CD4-positive, CD25-positive, alpha-beta regulatory T cell (primary cell): ENCODE measurements around the gene PPP2R5E. TPM values are rescaled to one million over a fixed set of nuclear protein-coding genes. Genes with fewer than 3 reads are reported as not detected.

Experiments used
- ATAC-seq, 2 donors: fragments of 150-1000 bp; cut with Tn5 transposase; one replicate each; pipeline ENCODE4 v1.10.0; 2021; ENCODE audit warnings: low read depth in 2 of 2, moderate number of reproducible peaks in 2 of 2, moderate library complexity in 1 of 2
- DNase-seq, 3 donors: peaks; one replicate each; pipeline versions ENCODE4 v3.0.0 to v3.0.0-alpha.2; 2012 to 2022; ENCODE audit warnings: mixed read lengths in 1 of 3
- H3K27ac ChIP-seq: one replicate; pipeline ENCODE4 v1.7.0; 2013; ENCODE audit warnings: mild to moderate bottlenecking, low read length; ENCODE audit not compliant: insufficient read depth, poor library complexity, severe bottlenecking
- H3K27me3 ChIP-seq: one replicate; pipeline ENCODE4 v1.7.0; 2013; ENCODE audit warnings: low read length; ENCODE audit not compliant: control insufficient read depth, insufficient read depth
- H3K36me3 ChIP-seq: one replicate; pipeline ENCODE4 v1.7.0; 2013; ENCODE audit warnings: mild to moderate bottlenecking, low read length, moderate library complexity; ENCODE audit not compliant: control insufficient read depth, insufficient read depth
- H3K4me1 ChIP-seq: 2 replicates; pipeline ENCODE4 v1.7.0; 2013; ENCODE audit warnings: mild to moderate bottlenecking, low read length; ENCODE audit not compliant: insufficient read depth, control insufficient read depth, poor library complexity, severe bottlenecking
- H3K4me3 ChIP-seq: one replicate; pipeline ENCODE4 v1.7.0; 2013; ENCODE audit warnings: low read depth, mild to moderate bottlenecking, low read length, moderate library complexity
- H3K9me3 ChIP-seq, 2 experiments: 1 replicate in 1 of 2; 2 replicates in 1 of 2; pipeline ENCODE4 v1.7.0; 2013; ENCODE audit warnings: low read length in 2 of 2, mild to moderate bottlenecking in 1 of 2, moderate library complexity in 1 of 2; ENCODE audit not compliant: control insufficient read depth in 2 of 2
- H3K27ac Mint-ChIP-seq, 3 donors: one replicate each; pipeline ENCODE4 v1.8.0; 2020 to 2022; ENCODE audit warnings: mild to moderate bottlenecking in 3 of 3, mixed read lengths in 3 of 3, moderate library complexity in 2 of 3
- H3K27me3 Mint-ChIP-seq: one replicate; pipeline ENCODE4 v1.8.0; 2022; ENCODE audit warnings: mild to moderate bottlenecking, mixed read lengths
- H3K36me3 Mint-ChIP-seq: one replicate; pipeline ENCODE4 v1.8.0; 2020; ENCODE audit warnings: mixed read lengths
- H3K4me1 Mint-ChIP-seq, 4 donors: one replicate each; pipeline ENCODE4 v1.8.0; 2020 to 2022; ENCODE audit warnings: mixed read lengths in 4 of 4, mild to moderate bottlenecking in 1 of 4
- H3K4me3 Mint-ChIP-seq, 4 donors: one replicate each; pipeline ENCODE4 v1.8.0; 2020 to 2022; ENCODE audit warnings: mild to moderate bottlenecking in 4 of 4, mixed read lengths in 4 of 4, moderate library complexity in 3 of 4
- H3K9me3 Mint-ChIP-seq, 7 donors: one replicate each; pipeline ENCODE4 v1.8.0; 2020 to 2022; ENCODE audit warnings: mixed read lengths in 7 of 7, mild to moderate bottlenecking in 3 of 7, moderate library complexity in 2 of 7
- polyA plus RNA-seq, 4 donors: library from polyadenylated mRNA; unstranded; fragments of 300-500 nt; fragmentation: Illumina TruSeq; gene quantifications; one replicate each; pipeline ENCODE4 v1.2.3, GENCODE V29; 2021
- total RNA-seq: library from RNA; stranded (reverse); gene quantifications from one replicate; pipeline ENCODE4 v1.2.3, GENCODE V29; 2022

PPP2R5E gene
- total and polyA plus RNA-seq, 5 donors from 2014 or later: 31.2 to 50.3 (median 35.2) TPM

DNA sequence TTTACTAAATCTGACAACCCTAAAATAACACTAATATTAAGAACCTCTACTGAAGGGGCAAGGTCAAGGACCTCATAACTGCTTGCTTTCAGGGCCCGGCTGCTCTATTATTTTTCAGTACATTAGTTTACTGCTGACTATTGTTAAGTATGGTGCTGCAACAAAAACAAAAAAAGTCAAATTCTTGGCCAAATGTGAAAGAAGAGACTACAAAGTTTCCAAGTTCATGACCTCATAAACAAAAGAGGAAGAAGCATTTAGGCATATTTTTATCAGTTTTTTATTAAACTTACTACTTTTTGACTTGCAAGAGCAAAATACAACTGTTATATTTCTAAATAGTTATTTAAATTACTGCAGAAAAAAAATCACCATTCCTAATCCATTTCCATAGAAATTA, 114.7 kb downstream of the PPP2R5E start:
- no peaks in the 10 kb centered on the region for H3K27me3 Mint-ChIP-seq
- no peak for DNase-seq

DNA sequence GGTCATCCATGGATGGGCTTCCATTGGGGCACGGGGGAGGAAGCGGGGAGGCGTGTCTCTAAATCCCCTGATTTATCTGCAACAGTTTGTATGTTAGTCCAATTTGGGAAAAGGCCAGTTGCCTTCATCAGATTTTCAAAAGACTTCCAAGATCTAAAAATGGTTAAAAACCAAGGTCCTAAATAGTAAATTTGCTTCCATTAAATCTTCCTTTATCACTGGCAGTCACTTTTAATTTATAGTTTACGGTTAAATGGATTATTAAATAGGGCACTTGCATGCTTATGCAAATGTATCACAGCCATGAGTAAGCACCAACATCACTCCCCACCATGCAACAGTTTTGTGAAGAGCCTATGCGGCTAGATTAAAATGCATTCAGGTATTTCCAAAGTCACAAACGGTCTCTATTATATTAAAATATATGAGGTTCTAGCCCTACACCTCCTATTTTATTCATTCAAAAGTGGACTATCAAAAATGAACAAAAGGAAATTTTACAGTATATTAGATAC, 116.3 kb downstream of the PPP2R5E start:
- peaks cover 3% of the 10 kb centered on the region for H3K36me3 ChIP-seq
- Mint-ChIP-seq H3K4me1 (peaks cover 16 to 33% (median 19%) of the 10 kb centered on the region in 4 donors), H3K9me3 (peaks cover 0 to 1% (median 0%) of the 10 kb centered on the region in 7 donors), H3K36me3 (peaks cover 15% of the 10 kb centered on the region), H3K27ac (no peak overlapping the region), H3K27me3 (no peaks in the 10 kb centered on the region), H3K4me3 (no peak overlapping the region)
- no peak overlapping the region for H3K27ac ChIP-seq
- no peaks in the 10 kb centered on the region for H3K27me3 ChIP-seq
- ATAC-seq (no peak), DNase-seq (no peak)
- no peaks in the 10 kb centered on the region for H3K9me3 ChIP-seq
- H3K4me1 ChIP-seq: no peaks in the 10 kb centered on the region
- H3K4me3 ChIP-seq: no peak overlapping the region

More for the DNA sequence above, 114.7 kb downstream of the PPP2R5E start:
- Histone ChIP-seq H3K4me3 (no peak overlapping the region), H3K27ac (no peak overlapping the region), H3K4me1 (no peaks in the 10 kb centered on the region), H3K9me3 (no peaks in the 10 kb centered on the region), H3K27me3 (no peaks in the 10 kb centered on the region), H3K36me3 (no peaks in the 10 kb centered on the region)
- Mint-ChIP-seq H3K9me3 (no peaks in the 10 kb centered on the region), H3K27ac (no peak overlapping the region), H3K36me3 (peaks cover 13% of the 10 kb centered on the region), H3K4me1 (peaks cover 19 to 39% (median 27%) of the 10 kb centered on the region in 4 donors), H3K4me3 (no peak overlapping the region)
- no peak for ATAC-seq

DNA sequence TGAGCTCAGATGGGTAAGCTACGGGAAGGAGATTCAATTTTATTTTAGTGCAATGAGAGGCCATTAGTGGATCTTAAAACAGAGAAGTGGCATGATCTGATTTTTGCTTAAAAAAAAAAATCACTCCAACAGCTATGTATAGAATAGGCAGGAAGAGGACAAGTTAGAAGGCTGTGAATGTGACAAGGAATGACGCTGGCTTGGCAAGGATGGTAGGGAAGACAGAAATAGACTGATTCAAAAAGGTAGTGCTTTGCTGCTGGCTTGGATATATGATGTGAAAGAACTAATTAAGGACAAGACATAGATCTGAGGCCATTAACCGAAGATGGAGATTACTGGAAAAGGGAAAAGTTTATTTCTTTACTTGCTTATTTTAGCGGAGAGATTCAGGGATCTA, 119.3 kb downstream of the PPP2R5E start:
- DNase-seq (no peak), ATAC-seq (no peak)
- Mint-ChIP-seq H3K36me3 (peaks cover 35% of the 10 kb centered on the region), H3K27me3 (no peaks in the 10 kb centered on the region), H3K9me3 (peaks cover 0 to 1% (median 0%) of the 10 kb centered on the region in 7 donors), H3K4me3 (no peak overlapping the region), H3K4me1 (peaks cover 14 to 31% (median 16%) of the 10 kb centered on the region in 4 donors), H3K27ac (no peak overlapping the region)
- Histone ChIP-seq H3K4me1 (no peaks in the 10 kb centered on the region), H3K27me3 (no peaks in the 10 kb centered on the region), H3K4me3 (no peak overlapping the region), H3K9me3 (no peaks in the 10 kb centered on the region), H3K27ac (no peak overlapping the region), H3K36me3 (peaks cover 24% of the 10 kb centered on the region)

DNA sequence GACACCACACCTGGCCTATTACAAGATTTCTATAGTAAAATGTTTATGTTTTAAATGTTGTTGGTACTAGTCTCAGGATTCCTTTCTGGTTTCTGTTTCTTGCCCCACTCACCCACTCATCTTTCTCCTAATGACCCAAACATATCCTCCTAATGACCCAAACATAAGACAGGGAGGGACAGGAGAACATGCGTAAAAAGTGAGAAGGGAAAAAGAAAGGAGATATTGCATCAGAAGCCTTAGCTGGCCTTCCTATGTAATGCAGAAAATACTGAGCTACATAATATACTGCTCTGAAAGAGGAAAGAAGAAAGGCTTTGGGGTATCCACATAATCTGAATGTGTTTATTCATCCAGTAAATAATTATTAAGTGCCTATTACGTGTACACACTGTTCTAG, 119.8 kb downstream of the PPP2R5E start:
- H3K4me1 ChIP-seq: no peaks in the 10 kb centered on the region
- Mint-ChIP-seq H3K4me1 (peaks cover 14 to 30% (median 16%) of the 10 kb centered on the region in 4 donors), H3K4me3 (no peak overlapping the region), H3K9me3 (peaks cover 0 to 1% (median 0%) of the 10 kb centered on the region in 7 donors), H3K27me3 (no peaks in the 10 kb centered on the region), H3K36me3 (peaks cover 35% of the 10 kb centered on the region), H3K27ac (no peak overlapping the region)
- no peaks in the 10 kb centered on the region for H3K9me3 ChIP-seq
- H3K27me3 ChIP-seq: no peaks in the 10 kb centered on the region
- no peak for ATAC-seq
- H3K36me3 ChIP-seq: peaks cover 24% of the 10 kb centered on the region
- DNase-seq: no peak
- no peak overlapping the region for H3K27ac ChIP-seq
- no peak overlapping the region for H3K4me3 ChIP-seq

DNA sequence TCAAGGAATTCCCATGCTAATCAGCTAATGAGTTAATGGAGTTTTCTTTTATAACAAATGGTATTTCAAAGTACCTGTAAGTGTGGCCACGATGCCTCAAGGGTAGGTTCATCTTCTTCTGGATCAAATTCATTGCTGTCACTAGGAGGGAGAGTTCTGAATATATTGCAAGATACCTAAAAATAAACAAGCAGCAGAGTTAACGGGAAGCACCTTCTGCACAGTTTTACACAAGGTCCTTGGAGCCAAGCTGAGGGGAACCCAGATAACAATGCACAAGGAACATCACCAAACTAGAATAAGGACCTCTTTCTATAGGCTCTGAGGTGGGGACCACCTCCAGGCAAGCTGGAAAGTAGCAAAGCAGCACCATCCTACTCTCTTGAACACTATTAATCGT, 121.3 kb downstream of the PPP2R5E start:
- H3K4me1 Mint-ChIP-seq: peaks cover 11 to 27% (median 15%) of the 10 kb centered on the region in 4 donors
- no peak overlapping the region for H3K4me3 Mint-ChIP-seq
- peaks cover 30% of the 10 kb centered on the region for H3K36me3 Mint-ChIP-seq
- no peaks in the 10 kb centered on the region for H3K4me1 ChIP-seq
- H3K9me3 ChIP-seq: no peaks in the 10 kb centered on the region
- H3K27ac ChIP-seq: no peak overlapping the region
- no peak overlapping the region for H3K27ac Mint-ChIP-seq
- no peaks in the 10 kb centered on the region for H3K27me3 ChIP-seq
- H3K27me3 Mint-ChIP-seq: no peaks in the 10 kb centered on the region
- ATAC-seq (no peak), DNase-seq (no peak)
- peaks cover 30% of the 10 kb centered on the region for H3K36me3 ChIP-seq
- H3K4me3 ChIP-seq: no peak overlapping the region
- peaks cover 0 to 1% (median 0%) of the 10 kb centered on the region in 7 donors for H3K9me3 Mint-ChIP-seq

DNA sequence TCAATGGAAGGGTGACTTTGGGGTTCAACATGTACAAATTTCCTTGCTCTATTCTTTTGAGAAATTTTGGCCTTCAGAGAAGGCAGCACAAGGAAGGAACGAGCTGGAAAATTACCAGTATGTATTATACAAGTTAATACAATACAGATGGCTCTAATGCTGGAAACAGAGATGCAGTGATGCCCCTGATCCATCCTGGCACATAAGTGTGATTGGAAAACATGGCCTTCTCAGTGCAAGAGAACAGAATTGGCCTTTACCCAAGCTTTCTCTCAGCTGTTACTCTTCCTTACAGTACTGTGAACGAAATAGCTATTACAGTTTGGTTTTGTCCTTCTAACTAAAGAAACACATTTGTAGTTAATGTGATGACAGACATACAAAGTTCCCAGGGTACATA, 122.0 kb downstream of the PPP2R5E start:
- H3K27ac ChIP-seq: no peak overlapping the region
- Mint-ChIP-seq H3K27me3 (no peaks in the 10 kb centered on the region), H3K36me3 (peaks cover 30% of the 10 kb centered on the region), H3K9me3 (peaks cover 0 to 1% (median 0%) of the 10 kb centered on the region in 7 donors), H3K27ac (no peak overlapping the region), H3K4me3 (no peak overlapping the region), H3K4me1 (peaks cover 6 to 26% (median 18%) of the 10 kb centered on the region in 4 donors)
- ATAC-seq (no peak), DNase-seq (no peak)
- H3K27me3 ChIP-seq: no peaks in the 10 kb centered on the region
- H3K9me3 ChIP-seq: no peaks in the 10 kb centered on the region
- peaks cover 30% of the 10 kb centered on the region for H3K36me3 ChIP-seq
- no peak overlapping the region for H3K4me3 ChIP-seq
- H3K4me1 ChIP-seq: no peaks in the 10 kb centered on the region

DNA sequence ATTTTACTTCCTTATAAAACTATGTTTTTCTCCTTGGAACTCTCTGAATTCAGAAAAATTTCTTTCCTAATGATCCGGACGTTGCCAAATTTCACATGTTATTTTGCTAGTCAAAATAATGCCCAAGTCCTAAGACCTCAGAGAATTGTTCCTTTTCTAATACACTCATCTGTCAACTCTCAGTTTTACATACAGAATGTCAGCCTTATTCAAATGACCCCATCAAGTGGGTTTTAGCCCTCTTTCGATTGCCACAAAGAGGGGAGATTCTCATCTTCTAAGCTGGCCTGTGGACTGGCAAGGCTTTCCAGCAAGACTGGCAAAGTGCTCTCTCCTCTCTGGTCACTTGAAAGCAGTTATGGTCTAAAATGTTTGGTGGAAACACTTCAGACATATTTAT, 125.2 kb downstream of the PPP2R5E start:
- peaks cover 33% of the 10 kb centered on the region for H3K36me3 Mint-ChIP-seq
- no peak overlapping the region for H3K27ac Mint-ChIP-seq
- peaks cover 42% of the 10 kb centered on the region for H3K36me3 ChIP-seq

DNA sequence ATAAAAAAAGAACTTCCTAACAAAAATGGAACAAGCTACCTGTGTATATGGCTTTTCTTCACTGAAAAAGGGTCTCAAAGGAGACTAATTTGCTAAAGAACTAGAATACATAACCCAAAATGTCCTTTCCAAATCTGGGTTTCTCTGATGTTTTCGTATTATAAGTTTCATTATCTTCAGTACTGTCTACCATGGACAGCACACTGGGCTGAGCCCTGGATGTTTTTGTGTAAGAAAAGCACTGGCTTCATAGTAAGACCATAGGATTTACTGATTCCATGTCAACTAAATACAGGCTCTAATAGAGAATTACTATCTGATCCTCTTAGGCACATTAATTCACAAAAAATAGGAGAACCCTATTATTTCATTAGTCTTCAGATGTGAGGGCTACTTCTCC, 130.2 kb downstream of the PPP2R5E start:
- H3K9me3 Mint-ChIP-seq: no peaks in the 10 kb centered on the region
- Histone ChIP-seq H3K36me3 (peaks cover 41% of the 10 kb centered on the region), H3K4me3 (no peak overlapping the region), H3K4me1 (no peaks in the 10 kb centered on the region), H3K27me3 (no peaks in the 10 kb centered on the region), H3K9me3 (no peaks in the 10 kb centered on the region), H3K27ac (no peak overlapping the region)
- no peak overlapping the region for H3K4me3 Mint-ChIP-seq
- H3K27me3 Mint-ChIP-seq: no peaks in the 10 kb centered on the region
- ATAC-seq (no peak), DNase-seq (no peak)
- H3K27ac Mint-ChIP-seq: no peak overlapping the region
- peaks cover 41% of the 10 kb centered on the region for H3K36me3 Mint-ChIP-seq
- peaks cover 0 to 19% (median 11%) of the 10 kb centered on the region in 4 donors for H3K4me1 Mint-ChIP-seq

More for the DNA sequence above, 125.2 kb downstream of the PPP2R5E start:
- no peak overlapping the region for H3K4me3 Mint-ChIP-seq
- no peaks in the 10 kb centered on the region for H3K9me3 ChIP-seq
- peaks cover 0 to 1% (median 0%) of the 10 kb centered on the region in 7 donors for H3K9me3 Mint-ChIP-seq
- DNase-seq (no peak), ATAC-seq (no peak)
- no peaks in the 10 kb centered on the region for H3K27me3 Mint-ChIP-seq
- H3K4me3 ChIP-seq: no peak overlapping the region
- H3K4me1 Mint-ChIP-seq: peaks cover 2 to 18% (median 8%) of the 10 kb centered on the region in 4 donors
- H3K4me1 ChIP-seq: no peaks in the 10 kb centered on the region
- no peaks in the 10 kb centered on the region for H3K27me3 ChIP-seq
- no peak overlapping the region for H3K27ac ChIP-seq
